HG03135 (cell line): ENCODE results near the gene TOMM34.
A peak's percentile ranks its signal among the peaks of the same experiment; 100 is the strongest.

Experiments used
- ATAC-seq: cut with Tn5 transposase; IDR thresholded peaks from one replicate; pipeline ENCODE4 v1.9.1; 2021; ENCODE audit warnings: mild to moderate bottlenecking, moderate library complexity; ENCODE audit not compliant: unreplicated experiment

TOMM34 gene

DNA sequence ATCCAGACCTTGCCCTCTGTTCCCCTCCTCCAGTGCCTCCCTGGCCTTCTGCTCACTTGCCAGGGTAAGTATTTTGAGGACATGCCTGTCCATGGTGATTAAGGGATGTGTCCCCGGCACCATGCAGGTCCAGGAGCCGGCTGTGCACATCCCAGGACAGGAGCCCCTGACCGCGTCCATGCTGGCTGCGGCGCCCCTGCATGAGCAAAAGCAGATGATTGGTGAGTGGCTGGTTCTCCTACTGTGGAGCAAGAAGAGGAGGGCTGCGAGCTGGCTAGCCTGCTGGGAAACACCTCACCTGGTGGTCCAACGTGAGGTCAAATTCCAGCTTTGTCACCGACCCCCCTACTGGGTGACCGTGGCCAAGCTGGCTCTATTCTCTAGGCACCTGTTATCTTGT, 23.7 kb downstream of the TOMM34 start:
- ATAC-seq: no peak

DNA sequence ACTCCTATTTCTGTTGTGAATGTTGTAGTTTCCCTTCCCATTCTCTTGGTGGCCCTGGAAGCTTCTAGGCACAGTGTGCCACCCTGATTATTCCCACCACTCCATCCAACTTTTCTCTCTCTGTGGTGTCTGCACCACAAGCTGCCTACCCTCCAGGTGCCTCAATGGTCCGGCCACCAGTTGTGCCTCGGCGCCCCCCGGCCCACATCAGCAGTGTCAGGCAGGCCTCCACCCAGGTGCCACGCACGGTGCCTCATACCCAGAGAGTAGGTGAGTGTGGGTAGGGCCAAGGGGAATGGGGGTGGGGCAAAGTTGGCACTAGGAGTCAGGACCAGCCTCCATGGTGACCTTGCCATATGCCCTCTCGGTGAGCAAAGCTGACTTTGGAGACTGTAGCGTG, 27.3 kb downstream of the TOMM34 start:
- no peak for ATAC-seq

DNA sequence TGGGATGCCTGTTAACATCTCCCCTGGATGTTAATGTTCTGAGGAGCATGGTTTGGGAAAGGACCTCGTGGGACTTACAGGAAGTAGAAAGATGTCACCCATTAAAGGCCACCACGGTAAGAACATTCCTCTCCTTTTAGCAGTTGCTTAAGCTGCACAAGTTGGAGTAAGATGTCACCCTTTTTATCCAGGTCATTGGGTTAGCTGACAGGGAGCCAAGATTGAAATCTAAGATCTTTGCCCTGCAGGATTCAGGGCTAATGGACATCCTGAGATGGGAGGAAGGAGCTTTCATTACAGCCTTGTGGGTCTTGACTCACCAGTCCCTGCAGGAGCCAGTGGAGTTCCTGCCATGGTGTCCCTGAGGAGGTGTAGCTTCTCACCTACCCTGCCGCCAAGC, 28.3 kb downstream of the TOMM34 start:
- no peak for ATAC-seq

DNA sequence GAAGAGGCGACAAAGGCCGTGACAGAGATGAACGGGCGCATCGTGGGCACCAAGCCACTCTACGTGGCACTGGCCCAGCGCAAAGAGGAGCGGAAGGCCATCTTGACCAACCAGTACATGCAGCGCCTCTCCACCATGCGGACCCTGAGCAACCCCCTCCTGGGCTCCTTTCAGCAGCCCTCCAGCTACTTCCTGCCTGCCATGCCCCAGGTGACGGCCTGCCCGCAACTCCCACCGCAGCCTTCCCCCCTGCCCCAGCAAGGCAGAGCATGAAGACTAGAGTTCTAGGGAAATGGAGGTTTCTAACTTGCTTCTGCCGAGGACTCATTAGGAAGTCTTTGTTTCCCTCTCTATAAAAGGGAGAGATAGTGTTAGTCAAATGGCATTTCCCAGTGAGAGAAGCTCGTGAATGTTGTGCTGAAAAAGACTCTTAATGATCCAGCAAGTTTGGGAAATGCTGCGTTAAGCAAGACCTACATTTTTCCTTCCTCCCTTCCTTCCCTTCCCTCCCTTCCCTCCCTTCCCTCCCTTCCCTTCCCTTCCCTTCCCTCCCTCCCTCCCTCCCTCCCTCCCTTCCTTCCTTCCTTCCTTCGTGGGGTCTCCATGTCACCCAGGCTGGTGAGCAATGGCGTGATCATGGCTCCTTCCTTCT, 29.6 kb downstream of the TOMM34 start:
- no peak for ATAC-seq

DNA sequence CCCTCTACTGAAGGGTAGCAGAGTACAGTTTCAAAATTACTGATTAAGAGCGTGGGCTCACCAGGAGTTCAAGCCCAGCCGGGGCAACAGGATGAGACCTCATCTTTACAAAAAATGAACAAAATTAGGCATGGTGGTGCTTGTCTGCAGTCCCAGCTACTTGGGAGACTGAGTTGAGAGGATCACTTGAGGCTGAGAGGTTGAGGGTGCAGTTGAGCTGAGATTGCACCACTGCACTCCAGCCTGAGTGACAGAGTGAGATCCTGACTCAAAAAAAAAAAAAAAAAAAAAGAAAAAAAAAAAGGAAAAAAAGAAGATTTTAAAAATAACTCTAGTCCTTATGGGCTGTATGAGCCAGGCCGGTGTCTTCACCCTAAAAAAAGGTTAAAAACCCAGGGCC, 31.6 kb downstream of the TOMM34 start:
- ATAC-seq: no peak

DNA sequence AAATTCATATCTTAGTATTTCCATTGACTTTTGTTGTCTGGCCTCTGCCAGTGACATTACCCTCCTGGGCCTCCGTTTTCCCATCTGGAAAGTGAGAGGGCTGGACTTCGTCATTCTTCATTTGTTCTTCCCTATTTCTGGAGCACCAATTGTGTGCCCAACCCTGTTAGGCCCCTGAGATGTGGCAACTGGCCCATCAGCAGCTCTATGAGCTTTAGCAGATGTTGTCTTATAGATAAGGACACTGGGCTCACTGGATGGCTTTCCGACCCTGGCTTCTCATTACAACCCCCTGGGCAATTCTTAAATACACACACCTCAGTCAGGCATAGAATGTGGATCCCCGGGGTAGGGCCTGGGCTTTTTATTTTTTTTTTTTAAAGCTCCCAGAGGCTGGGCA, 35.7 kb downstream of the TOMM34 start:
- no peak for ATAC-seq

DNA sequence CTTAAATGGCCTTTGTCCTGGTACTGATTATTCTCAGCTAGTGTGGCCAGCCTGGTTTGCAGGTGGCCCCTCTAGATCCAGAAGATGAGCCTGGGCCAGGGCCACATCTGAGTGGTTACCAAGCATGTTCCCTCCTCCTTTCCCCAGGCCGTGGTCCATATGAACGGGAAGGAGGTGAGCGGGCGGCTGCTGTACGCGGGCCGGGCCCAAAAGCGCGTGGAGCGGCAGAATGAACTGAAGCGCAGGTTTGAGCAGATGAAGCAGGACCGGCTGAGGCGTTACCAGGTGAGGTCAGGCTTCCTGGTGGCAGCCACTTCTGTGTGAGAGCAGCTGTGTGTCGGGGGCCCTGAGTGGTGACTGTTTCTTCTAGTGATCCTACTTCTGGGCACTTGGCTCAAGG, 38.8 kb downstream of the TOMM34 start:
- ATAC-seq: no peak

DNA sequence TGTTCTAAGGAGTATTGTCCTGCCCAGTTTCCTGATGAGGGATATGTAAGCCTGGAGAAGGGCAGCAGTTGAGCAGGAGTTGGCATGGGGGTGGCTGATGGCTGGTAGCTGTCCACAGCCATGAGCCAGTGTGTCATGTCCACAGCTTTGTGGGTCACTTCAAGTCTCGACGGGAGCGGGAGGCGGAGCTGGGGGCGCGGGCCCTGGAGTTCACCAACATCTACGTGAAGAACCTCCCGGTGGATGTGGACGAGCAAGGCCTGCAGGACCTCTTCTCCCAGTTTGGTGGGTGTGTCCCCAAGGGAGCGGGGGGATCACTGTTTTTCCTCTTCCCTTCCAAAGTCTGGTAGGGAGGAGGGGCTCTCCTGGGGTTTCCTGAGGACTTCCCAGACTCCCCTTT, 41.4 kb downstream of the TOMM34 start:
- ATAC-seq: no peak

DNA sequence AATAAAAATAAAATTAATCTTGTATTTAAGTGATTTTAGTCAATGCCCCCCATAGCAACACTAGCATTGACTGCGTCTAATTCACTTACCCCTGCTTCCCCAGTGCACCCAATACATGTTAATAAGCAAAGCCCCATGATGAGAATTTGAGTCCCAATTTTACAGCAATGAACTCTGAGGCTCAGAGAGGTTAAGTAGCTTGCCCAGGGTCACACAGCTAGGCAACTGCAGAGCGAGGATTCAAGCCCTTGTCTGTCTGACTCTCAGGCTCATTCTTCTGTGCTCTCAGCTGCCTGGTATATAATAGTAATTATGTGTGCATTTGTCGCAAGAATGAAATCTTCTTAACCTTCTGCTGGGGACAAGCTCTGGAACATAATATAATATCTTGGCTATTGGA, 41.9 kb downstream of the TOMM34 start:
- no peak for ATAC-seq

DNA sequence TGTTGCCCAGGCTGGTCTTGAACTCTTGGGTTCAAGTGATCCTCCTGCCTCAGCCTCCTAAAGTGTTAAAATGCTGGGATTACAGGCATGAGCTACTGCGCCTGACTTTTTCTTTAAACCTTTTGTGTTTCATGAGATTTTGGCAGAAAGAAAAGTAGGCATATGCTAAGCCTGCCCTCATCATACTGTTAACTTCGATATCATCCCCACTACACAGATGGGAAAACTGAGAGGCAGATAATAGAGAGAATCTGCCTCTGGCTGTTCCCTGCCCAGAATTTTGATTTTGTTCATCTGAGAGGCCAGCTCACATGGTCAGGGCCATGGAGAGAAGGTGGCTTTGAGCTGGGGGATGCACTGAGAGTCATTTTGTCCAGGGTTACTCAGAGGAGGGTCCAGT, 42.8 kb downstream of the TOMM34 start:
- no peak for ATAC-seq

DNA sequence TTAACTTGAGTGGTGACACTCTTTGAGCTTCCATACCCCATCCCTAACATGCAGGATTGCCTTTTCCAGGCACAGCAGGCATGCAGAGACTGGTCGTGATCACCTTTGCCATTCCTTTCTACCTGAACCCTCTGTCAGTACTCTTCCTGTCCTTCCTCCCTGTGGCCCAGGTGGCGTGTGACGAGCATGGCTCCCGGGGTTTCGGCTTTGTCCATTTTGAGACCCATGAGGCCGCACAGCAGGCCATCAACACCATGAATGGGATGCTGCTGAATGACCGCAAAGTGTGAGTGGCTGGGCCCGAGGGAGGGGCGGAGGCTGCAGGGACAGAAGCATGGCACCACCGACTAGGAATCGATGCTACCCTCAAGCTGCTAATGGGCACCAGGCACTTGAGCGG, 43.6 kb downstream of the TOMM34 start:
- no peak for ATAC-seq

DNA sequence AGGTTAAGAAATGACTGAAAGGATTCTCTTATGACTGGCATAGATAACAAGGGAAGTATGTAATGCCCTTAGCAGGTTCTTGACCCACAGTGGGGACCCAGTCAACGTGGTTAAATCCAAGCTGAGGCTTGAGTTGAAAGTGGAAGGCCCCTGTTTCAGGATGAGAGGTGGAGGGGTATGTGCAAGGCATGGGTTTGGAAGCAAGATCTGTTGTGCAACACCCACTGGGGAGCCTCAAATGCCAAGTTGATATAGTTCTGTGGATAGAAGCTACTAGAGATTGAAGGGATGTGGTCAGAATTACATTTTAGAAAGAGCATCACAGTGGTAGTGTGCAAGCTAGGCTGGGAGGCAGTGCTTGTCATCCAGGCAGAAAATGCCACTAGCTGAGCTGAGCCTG, 45.3 kb downstream of the TOMM34 start:
- no peak for ATAC-seq

DNA sequence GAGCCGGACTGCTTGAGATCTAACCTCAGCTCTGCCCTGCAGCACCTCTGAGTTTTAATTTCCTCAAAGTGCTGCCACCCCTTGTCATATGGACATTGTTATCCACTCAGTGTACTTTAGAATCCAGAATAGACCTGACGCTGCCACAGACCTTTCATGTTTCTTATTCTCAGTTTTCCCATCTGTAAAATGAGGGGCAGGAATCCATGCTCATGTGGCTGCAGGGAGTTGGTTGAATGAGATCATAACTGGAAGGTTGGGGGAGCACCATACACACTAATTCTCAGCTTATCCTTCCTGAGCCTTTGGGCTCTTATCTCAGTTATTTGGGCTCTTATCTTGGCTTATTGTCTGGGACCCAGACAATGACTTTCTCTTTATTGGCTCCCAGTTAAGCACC, 48.0 kb downstream of the TOMM34 start:
- no peak for ATAC-seq

DNA sequence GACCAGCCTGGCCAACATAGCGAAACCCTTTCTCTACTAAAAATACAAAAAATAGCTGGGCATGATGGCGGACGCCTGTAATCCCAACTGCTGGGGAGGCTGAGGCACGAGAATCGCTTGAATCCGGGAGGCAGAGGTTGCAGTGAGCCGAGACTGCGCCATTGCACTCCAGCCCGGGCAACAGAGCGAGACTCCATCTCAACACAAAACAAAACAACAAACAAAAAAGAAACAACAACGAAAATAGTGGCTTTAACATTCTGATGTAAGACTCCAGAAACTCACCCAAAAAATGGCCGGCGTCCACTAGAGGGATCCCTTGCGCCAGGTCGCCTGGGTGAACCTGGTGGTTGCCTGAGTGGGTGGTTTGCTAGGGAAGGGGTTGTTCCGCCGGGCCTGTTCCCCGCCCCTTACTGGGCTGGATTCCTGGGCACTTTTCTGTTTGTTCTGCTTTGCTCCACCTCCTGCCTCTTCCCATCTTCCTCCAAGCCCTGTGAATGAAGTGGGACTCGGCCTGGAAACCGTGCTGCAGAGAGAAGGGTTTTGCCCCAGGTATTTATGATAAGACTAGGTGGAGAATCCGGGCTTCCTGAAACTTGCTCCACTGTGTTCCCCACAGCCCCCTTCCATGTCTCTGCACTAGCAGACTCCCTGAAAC, 48.8 kb downstream of the TOMM34 start:
- no peak for ATAC-seq

DNA sequence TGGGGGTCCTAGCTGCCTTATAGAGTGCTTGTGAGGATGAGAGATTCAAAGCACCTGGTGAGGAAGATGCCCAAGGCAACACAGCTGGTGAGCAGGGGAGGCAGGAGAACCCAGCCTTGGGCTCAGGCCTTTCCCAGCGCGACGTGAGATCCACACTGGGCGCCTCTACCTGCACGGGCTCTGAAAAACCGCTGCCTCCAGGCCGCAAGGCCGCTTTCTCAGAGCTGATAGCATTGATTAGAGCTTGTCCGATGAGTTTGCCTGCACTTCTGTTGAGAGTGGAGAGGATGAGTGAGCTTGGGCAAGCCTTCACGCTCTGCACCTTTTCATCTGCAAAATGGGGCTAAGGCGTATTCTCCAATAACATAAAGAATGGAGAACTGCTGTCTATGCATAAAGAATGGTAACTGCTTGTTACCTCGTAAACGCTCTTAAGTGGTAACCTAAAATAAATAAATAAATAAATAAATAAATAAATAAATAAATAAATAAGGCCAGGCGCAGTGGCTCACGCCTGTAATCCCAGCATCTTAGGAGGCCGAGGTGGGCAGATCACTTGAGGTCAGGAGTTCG, 49.4 kb downstream of the TOMM34 start:
- no peak for ATAC-seq

DNA sequence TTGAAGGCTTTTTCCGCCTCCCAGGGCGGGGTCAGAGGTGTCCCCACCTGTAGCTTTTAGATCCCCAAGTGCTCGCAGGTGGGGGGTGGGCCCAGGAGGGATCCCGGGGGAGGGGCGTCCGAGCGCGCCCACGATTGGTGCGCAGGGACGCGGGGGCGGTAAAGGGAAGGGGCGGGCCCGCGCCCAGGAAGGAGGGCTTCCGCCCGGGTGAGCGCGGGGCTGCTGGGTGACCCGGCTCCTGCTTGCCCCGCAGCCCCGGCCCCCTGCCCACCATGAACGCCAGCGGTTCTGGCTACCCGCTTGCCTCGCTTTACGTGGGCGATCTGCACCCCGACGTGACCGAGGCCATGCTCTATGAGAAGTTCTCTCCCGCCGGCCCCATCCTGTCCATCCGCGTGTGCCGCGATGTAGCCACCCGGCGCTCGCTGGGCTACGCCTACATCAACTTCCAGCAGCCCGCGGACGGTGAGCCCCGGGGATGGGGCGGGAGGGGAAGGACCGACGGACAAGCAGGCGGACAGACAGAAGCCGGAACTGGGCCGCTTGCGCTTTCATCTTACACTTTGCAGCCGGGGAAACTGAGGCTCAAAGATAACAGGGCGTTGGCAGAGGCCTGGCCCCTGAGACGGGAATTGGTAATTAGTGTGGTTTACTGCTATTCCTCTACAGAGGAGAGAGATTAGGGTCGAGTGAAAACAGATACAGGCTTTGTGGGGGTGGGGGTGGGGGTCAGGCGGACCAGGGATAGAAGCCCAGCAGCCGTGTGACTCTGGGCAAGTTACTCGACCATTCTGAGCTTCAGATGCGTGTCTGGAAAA, 50.1 kb downstream of the TOMM34 start, which contains the start of gene PABPC1L:
Gene PABPC1L, plus strand, starts transcription at position 189 of the 818 bp plus-strand sequence. Its CDS starts 84 bp downstream, at position 273.
- peak; percentile 79 for ATAC-seq

DNA sequence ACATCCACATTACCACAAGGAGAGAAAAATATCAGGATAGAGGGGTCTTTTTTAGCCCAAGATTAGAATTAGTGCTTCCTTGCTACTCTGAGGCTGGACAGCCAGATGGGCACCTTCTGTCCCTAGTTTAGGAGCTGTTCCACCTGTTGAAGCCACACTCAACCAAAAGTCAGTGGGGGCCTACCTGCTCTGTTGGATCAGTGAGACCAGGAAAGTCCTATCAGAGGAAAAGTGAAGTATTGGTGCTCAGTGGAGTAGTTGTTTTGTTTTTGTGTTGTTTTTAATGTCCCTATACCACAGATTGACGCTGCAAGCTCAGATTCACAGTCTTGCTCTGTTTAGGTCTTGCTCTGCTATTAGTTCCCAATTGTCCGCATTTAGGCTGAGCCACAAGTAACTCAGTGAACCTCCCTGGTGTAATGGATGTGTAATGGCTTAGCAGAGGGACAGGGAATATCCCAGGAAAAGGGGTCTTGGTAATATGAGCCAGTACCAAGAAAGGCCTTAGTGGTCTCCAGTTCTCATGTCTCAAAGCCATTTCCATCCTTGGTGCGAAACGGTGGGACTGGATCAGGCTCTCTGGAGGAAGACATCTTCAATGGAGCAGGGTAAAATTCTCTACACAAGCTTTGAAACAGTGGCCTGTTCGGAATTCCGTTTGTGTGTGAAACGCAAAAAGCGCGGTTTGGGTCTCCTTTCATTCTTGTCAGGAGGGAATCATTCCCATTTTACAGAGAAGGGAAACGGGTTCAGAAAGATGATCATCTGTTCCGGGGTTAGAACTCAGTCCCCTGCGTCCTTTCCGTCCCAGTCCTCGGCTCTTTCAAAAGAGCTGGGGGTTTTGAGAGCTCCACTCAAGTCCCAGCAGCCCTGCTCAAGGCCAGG, 51.0 kb downstream of the TOMM34 start:
- ATAC-seq: peak; percentile 23

DNA sequence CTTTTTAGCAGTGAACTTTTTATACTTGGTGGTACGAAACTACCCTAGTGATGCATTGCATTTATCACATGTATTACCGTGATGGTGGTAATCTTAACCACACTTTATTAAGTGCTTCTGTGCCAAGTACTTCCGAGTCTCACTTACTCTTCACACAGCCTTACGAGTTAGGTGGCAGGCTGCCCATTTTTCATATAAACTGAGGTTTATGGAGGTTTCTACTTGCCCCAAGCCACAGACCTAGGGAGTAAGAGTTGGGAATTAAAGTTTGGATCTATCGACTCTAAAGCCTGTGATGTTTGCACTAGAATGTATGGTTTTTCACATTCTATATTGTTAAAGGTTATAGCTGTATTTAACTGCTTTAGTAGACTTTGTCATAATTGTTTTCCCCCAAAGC, 55.8 kb downstream of the TOMM34 start:
- ATAC-seq: no peak

DNA sequence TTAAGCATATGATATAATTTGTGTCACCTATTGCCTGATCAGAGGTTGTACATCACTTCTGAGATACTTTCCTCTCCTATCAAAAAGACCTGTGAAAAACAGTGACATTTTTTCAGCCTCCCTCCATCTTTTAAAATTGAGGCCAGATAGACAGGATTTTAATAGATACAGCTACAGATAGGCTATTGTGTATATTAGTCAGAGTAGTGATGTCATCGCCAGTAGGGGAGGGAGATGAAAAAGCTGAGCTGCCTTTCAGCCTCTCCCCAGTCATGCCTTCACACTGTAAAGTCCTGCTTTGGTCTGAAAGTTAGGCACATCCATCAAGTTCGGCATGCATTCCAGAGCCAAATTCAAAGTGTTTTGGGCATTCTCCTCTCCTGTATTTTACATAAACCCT, 58.2 kb downstream of the TOMM34 start:
- no peak for ATAC-seq

DNA sequence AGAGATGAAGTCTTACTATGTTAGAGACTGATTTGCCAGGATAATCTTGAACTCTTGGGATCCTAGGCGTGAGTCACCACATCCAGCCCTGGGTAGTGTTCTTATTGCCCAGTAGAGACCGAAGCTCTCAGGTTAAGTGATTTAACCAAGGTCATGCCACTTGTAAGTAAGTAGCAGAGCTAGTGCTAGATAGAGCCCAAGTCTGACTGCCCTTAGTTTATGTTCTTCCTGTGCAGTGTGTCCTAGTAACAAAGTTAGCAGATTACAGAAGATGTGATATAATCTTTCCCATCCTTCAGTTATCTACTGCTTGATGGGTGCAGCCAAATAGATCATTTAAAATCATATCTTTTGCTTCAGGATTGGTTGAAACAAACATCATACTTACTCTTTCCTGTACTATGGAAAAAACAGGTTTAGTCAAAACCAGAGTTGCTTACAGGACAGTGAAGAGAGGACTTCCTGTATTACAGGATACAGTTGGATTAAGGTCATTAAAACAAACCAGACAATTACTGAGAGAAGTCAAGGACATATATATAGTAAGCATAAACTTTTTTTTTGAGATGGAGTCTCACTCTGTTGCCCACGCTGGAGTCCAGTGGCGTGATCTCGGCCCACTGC, 59.9 kb downstream of the TOMM34 start:
- no peak for ATAC-seq
